HAP-1 (cell line): Measurements from ENCODE around the gene TREM2.
"Not testable (repeated sequence)": the region's sequence is repeated elsewhere in the genome, so short reads cannot be mapped to it uniquely, and the experiment has no call there.

ENCODE experiments used
- DNase-seq, 2 experiments: peaks; one replicate each; pipeline ENCODE4 v3.0.0-alpha.2; 2016 to 2020; ENCODE audit warnings: low spot score in 2 of 2
- H3K27me3 ChIP-seq: fragments of 250-450 bp; sonication (Bioruptor Pico); 2 replicates; pipeline ENCODE4 v1.5.1; 2020; ENCODE audit warnings: low read depth, mild to moderate bottlenecking, moderate library complexity
- H3K36me3 ChIP-seq: fragments of 250-450 bp; sonication (Bioruptor Pico); replicated peaks from 2 replicates; pipeline ENCODE4 v1.5.1; 2020; ENCODE audit warnings: mild to moderate bottlenecking
- H3K4me1 ChIP-seq: fragments of 250-450 bp; sonication (Bioruptor Pico); 2 replicates; pipeline ENCODE4 v1.5.1; 2020; ENCODE audit warnings: mild to moderate bottlenecking
- H3K4me3 ChIP-seq: fragments of 250-450 bp; sonication (Bioruptor Pico); 2 replicates; pipeline ENCODE4 v1.5.1; 2020; ENCODE audit warnings: mild to moderate bottlenecking, moderate library complexity
- H3K9me3 ChIP-seq: fragments of 250-450 bp; sonication (Bioruptor Pico); 2 replicates; pipeline ENCODE4 v1.5.1; 2020; ENCODE audit warnings: mild to moderate bottlenecking, moderate library complexity
- in situ Hi-C: fragments of 300-500 bp; cut with MboI; formaldehyde crosslinking; loops from 3 replicates; pipeline ENCODE4 v1.14.3; 2020; ENCODE audit warnings: low sequenced_read_pairs, inconsistent platforms, mixed read lengths

The TREM2 gene

GRCh38 chr6:41115027-41115426, 47.9 kb downstream of the TREM2 start:
- in situ Hi-C loops, H3K27me3 ChIP-seq, H3K36me3 ChIP-seq, DNase-seq, H3K4me1 ChIP-seq, H3K4me3 ChIP-seq, H3K9me3 ChIP-seq: not testable (repeated sequence)

GRCh38 chr6:41111017-41111416, 51.9 kb downstream of the TREM2 start:
- no peaks in the 10 kb centered on the region for H3K27me3 ChIP-seq
- no peak for DNase-seq
- in situ Hi-C loops: no loop called here

More at GRCh38 chr6:41111017-41111416, 51.9 kb downstream of the TREM2 start:
- H3K4me3 ChIP-seq: no peak overlapping the region
- H3K9me3 ChIP-seq: no peaks in the 10 kb centered on the region
- no peaks in the 10 kb centered on the region for H3K36me3 ChIP-seq
- no peaks in the 10 kb centered on the region for H3K4me1 ChIP-seq
